ENCODE data around the gene BRAF. TPM values are rescaled to one million over a fixed set of nuclear protein-coding genes. Genes with fewer than 3 reads are reported as not detected.
A peak's percentile ranks its signal among the peaks of the same experiment; 100 is the strongest.

Gene BRAF
- total and polyA plus RNA-seq, 2 of the 8 experiments (the other 6 are each of a cell fraction or from before 2014, with no cell fraction given), result 11.4 to 32.6 TPM

DNA sequence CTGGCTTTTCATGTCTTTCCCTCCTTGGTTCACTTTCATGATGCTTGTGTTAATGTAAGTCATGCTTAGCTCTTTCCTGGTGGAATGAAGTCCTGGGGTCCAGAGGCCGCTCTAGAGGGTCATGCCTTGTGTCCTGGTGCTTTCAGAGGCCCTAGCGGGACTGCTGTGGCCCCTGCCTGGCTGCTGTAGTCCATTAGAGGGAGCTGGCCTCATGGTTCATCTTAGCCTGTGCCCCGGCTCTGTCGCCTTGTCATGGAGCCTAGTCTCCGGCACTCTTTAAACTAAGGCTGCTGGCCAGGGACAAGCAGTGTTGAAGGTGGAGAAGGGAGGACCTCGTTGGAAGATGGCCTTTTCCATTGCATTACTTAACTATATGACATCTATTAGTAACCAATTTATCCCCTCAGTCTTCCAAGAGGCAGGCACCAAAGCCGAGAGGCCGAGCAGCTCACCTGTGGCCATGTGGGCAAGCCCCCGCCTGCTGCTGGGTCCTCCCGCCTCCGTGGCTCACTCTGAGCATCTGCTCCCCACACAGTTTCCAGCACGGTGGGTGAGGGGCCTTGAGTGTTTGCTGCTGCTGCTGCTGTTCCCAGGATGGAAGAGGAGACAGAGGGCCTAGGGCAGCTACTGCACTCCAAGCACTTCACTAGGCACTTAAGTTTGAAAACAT lies 233.2 kb downstream of the BRAF start:
- no peak for FAIRE-seq
- H2BK12ac ChIP-seq (ENCODE audit: low read depth, low read length), result no peak overlapping the region
- H3K79me1 ChIP-seq (ENCODE audit: low read depth, low read length), result no peaks in the 10 kb centered on the region
- DNase-seq (ENCODE audit: low read depth in 1 of 2, low spot score in 2 of 2), result no peak
- H3K9ac ChIP-seq (replicated peaks in 1 of 4; ENCODE audit: extremely low read depth in 1 of 4, low read depth in 3 of 4, low read length in 3 of 4), result no peak overlapping the region
- POLR2A ChIA-PET (ENCODE audit: partially characterized antibody), result interaction anchor here (0.6 to 0.7 kb wide), 2 partner anchors 52 to 83 kb away, joined by 3 read pairs; no protein-coding TSS in a partner anchor
- peak; percentile 57 to 71 for TF ChIP-seq RAD21 (IDR thresholded peaks at IDR 0.05 in 1 of 2, conservative IDR thresholded peaks at IDR 0.05 in 1 of 2; ENCODE audit: low read depth in 2 of 2, low read length in 2 of 2)
- TF ChIP-seq, protein P1, sequence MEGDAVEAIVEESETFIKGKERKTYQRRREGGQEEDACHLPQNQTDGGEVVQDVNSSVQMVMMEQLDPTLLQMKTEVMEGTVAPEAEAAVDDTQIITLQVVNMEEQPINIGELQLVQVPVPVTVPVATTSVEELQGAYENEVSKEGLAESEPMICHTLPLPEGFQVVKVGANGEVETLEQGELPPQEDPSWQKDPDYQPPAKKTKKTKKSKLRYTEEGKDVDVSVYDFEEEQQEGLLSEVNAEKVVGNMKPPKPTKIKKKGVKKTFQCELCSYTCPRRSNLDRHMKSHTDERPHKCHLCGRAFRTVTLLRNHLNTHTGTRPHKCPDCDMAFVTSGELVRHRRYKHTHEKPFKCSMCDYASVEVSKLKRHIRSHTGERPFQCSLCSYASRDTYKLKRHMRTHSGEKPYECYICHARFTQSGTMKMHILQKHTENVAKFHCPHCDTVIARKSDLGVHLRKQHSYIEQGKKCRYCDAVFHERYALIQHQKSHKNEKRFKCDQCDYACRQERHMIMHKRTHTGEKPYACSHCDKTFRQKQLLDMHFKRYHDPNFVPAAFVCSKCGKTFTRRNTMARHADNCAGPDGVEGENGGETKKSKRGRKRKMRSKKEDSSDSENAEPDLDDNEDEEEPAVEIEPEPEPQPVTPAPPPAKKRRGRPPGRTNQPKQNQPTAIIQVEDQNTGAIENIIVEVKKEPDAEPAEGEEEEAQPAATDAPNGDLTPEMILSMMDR (IDR thresholded peaks at IDR 0.05; ENCODE audit: control extremely low read depth in 1 of 3, insufficient read depth in 1 of 3, low read depth in 1 of 3, low read length in 3 of 3), result peak; percentile 50 to 67 (median 61)
- TF ChIP-seq RFX5 (IDR thresholded peaks at IDR 0.05; ENCODE audit: borderline replicate concordance, low read depth, low read length), result no peak
- TF ChIP-seq RXRA (IDR thresholded peaks at IDR 0.05; ENCODE audit: insufficient read depth, low read depth, low read length), result no peak
- no peak for TF ChIP-seq RBBP5 (IDR thresholded peaks at IDR 0.05; ENCODE audit: borderline replicate concordance, low read depth, low read length)
- no peak overlapping the region for H2AFZ ChIP-seq (ENCODE audit: low read length)
- H3K18ac ChIP-seq (ENCODE audit: extremely low read depth, low read length), result no peak overlapping the region
- H3K4me3 ChIP-seq (ENCODE audit: extremely low read depth in 1 of 4, insufficient read depth in 2 of 4, low read depth in 3 of 4, low read length in 4 of 4), result no peak overlapping the region
- H4K20me1 ChIP-seq (replicated peaks in 1 of 2; ENCODE audit: control insufficient read depth in 1 of 2, insufficient read depth in 2 of 2, low read length in 2 of 2), result no peaks in the 10 kb centered on the region
- H4K5ac ChIP-seq (ENCODE audit: insufficient read length, low read depth, low read length), result no peak overlapping the region
- H3K79me2 ChIP-seq (ENCODE audit: control insufficient read depth in 1 of 2, insufficient read depth in 2 of 2, low read length in 2 of 2), result no peaks in the 10 kb centered on the region
- no peak overlapping the region for H2BK120ac ChIP-seq (replicated peaks; ENCODE audit: low read depth, low read length)
- no peaks in the 10 kb centered on the region for H3K9me3 ChIP-seq (ENCODE audit: insufficient read depth in 2 of 2, low read depth in 1 of 2, low read length in 1 of 2)
- H4K91ac ChIP-seq (replicated peaks; ENCODE audit: insufficient read length, low read length), result no peak overlapping the region
- H4K8ac ChIP-seq (ENCODE audit: extremely low read depth, insufficient read depth, low read length), result no peak overlapping the region
- no peaks in the 10 kb centered on the region for H3K27me3 ChIP-seq (replicated peaks in 1 of 4; ENCODE audit: control insufficient read depth in 3 of 4, extremely low read depth in 1 of 4, insufficient read depth in 3 of 4, low read length in 3 of 4)
- no peak overlapping the region for H2BK20ac ChIP-seq (ENCODE audit: low read length)
- no peaks in the 10 kb centered on the region; the same call in 1 of the 2 replicates for H3K23me2 ChIP-seq (ENCODE audit: low read depth, low read length)
- H3K27ac ChIP-seq (ENCODE audit: low read depth, low read length), result no peak overlapping the region
- no peak overlapping the region for H2BK5ac ChIP-seq (ENCODE audit: low read depth, low read length)
- 91% methylated on average over 12 of the region's 12 CpGs; no CpG with 5 or more reads in 1 of the 2 experiments for WGBS, 2 experiments (ENCODE audit: extremely low coverage in 1 of 2, insufficient coverage in 1 of 2, insufficient read length in 1 of 2, insufficient replicate concordance in 2 of 2, low coverage in 1 of 2, low lambda C conversion rate in 2 of 2, missing lambda C conversion rate in 1 of 2)
- H3K36me3 ChIP-seq (ENCODE audit: control insufficient read depth in 2 of 4, insufficient read depth in 4 of 4, low read length in 3 of 4), result no peaks in the 10 kb centered on the region; a peak in 1 of 8 replicates
- H2AK5ac ChIP-seq (ENCODE audit: low read depth, low read length), result no peak overlapping the region
- H3K4me2 ChIP-seq (ENCODE audit: insufficient read depth in 1 of 2, low read depth in 2 of 2, low read length in 2 of 2), result no peak overlapping the region
- no peak overlapping the region for H2BK15ac ChIP-seq (ENCODE audit: low read length)
- H3K23ac ChIP-seq (ENCODE audit: insufficient read length), result no peak overlapping the region
- H3K4me1 ChIP-seq (replicated peaks in 1 of 4; ENCODE audit: control insufficient read depth in 3 of 4, insufficient read depth in 4 of 4, low read length in 3 of 4), result peaks cover 0 to 3% (median 1%) of the 10 kb centered on the region in 4 experiments; a peak in 2 of 7 replicates
- no peak overlapping the region for H3K4ac ChIP-seq (replicated peaks; ENCODE audit: insufficient read length, low read depth, low read length)
- CTCF ChIA-PET (ENCODE audit: partially characterized antibody), result interaction anchor here (0.5 to 4.9 kb wide), 14 partner anchors 10 to 551 kb away, joined by 3 to 22 read pairs (median 4); no protein-coding TSS in a partner anchor
- H3K14ac ChIP-seq (ENCODE audit: insufficient read length), result no peak overlapping the region
- H3K56ac ChIP-seq (replicated peaks; ENCODE audit: insufficient read length, low read depth, low read length), result no peak overlapping the region
